Loucy (cell line): Measurements from ENCODE around the gene USP47.

ENCODE experiments used
- H2AFZ ChIP-seq: fragments of 200-600 bp; sonication (generic); 2 replicates; pipeline ENCODE4 v1.6.0; 2016; ENCODE audit warnings: antibody characterized with exemption, mild to moderate bottlenecking, low read length, moderate library complexity
- H3F3A ChIP-seq: fragments of 200-600 bp; 2 replicates; pipeline ENCODE4 v1.6.0; 2016; ENCODE audit warnings: antibody characterized with exemption, low read depth, mild to moderate bottlenecking
- H3K27me3 ChIP-seq: fragments of 200-600 bp; sonication (generic); 2 replicates; pipeline ENCODE4 v1.6.1; 2014; ENCODE audit warnings: low read length, mild to moderate bottlenecking; ENCODE audit not compliant: insufficient read depth, poor library complexity, severe bottlenecking
- H3K36me3 ChIP-seq: fragments of 200-600 bp; sonication (generic); 2 replicates; pipeline ENCODE4 v1.6.1; 2016; ENCODE audit warnings: low read length; ENCODE audit not compliant: insufficient read depth
- H3K4me1 ChIP-seq: fragments of 200-600 bp; sonication (generic); 2 replicates; pipeline ENCODE4 v1.5.1; 2014; ENCODE audit warnings: low read length, mild to moderate bottlenecking; ENCODE audit not compliant: insufficient read depth, poor library complexity, severe bottlenecking
- H3K4me2 ChIP-seq: fragments of 200-600 bp; sonication (generic); 2 replicates; pipeline ENCODE4 v1.6.0; 2014; ENCODE audit warnings: antibody characterized with exemption, low read length, low read depth, mild to moderate bottlenecking; ENCODE audit not compliant: poor library complexity, severe bottlenecking
- H3K4me3 ChIP-seq: fragments of 200-600 bp; sonication (generic); 2 replicates; pipeline ENCODE4 v1.5.1; 2014; ENCODE audit warnings: low read length, mild to moderate bottlenecking, mixed read lengths; ENCODE audit not compliant: poor library complexity, severe bottlenecking
- H3K79me2 ChIP-seq: fragments of 200-600 bp; sonication (generic); 2 replicates; pipeline ENCODE4 v1.6.1; 2014; ENCODE audit warnings: low read length; ENCODE audit not compliant: insufficient read depth
- H3K9ac ChIP-seq: fragments of 200-600 bp; sonication (generic); 2 replicates; pipeline ENCODE4 v1.6.0; 2014; ENCODE audit warnings: mild to moderate bottlenecking, low read depth, low read length, moderate library complexity; ENCODE audit not compliant: poor library complexity, severe bottlenecking
- H3K9me2 ChIP-seq: fragments of 200-600 bp; sonication (generic); replicated peaks from 2 replicates; pipeline ENCODE4 v1.6.1; 2016; ENCODE audit warnings: low read depth, low read length, mixed read lengths
- H3K9me3 ChIP-seq: fragments of 200-600 bp; sonication (generic); 2 replicates; pipeline ENCODE4 v1.6.1; 2014; ENCODE audit warnings: mild to moderate bottlenecking, antibody characterized with exemption, low read length, low read depth; ENCODE audit not compliant: insufficient read depth
- H4K20me1 ChIP-seq: fragments of 200-600 bp; sonication (generic); 2 replicates; pipeline ENCODE4 v1.6.0; 2014; ENCODE audit warnings: antibody characterized with exemption, low read length, mild to moderate bottlenecking; ENCODE audit not compliant: insufficient read depth, poor library complexity, severe bottlenecking
- CTCF ChIP-seq: fragments of 200-600 bp; sonication (generic); conservative IDR thresholded peaks from 2 replicates; pipeline ENCODE4 v1.5.1; 2014; ENCODE audit warnings: mild to moderate bottlenecking, antibody characterized with exemption, low read length
- EZH2phosphoT487 ChIP-seq: fragments of 200-600 bp; IDR thresholded peaks from 2 replicates; pipeline ENCODE4 v1.6.1; 2018; ENCODE audit warnings: antibody characterized with exemption, mild to moderate bottlenecking, moderate library complexity, borderline replicate concordance

Gene USP47

GRCh38 chr11:11866203-11866602, 24.4 kb downstream of the USP47 start:
- H2AFZ ChIP-seq: no peak overlapping the region
- peaks cover 94% of the 10 kb centered on the region for H3K79me2 ChIP-seq
- H3F3A ChIP-seq: peaks cover 5% of the 10 kb centered on the region; the same call in 1 of the 2 replicates
- H3K27me3 ChIP-seq: no peaks in the 10 kb centered on the region
- H3K4me3 ChIP-seq: no peak overlapping the region
- no peak overlapping the region for H3K9ac ChIP-seq
- no peaks in the 10 kb centered on the region for H3K9me2 ChIP-seq
- H4K20me1 ChIP-seq: peaks cover 52% of the 10 kb centered on the region
- no peaks in the 10 kb centered on the region; the same call in 1 of the 2 replicates for H3K36me3 ChIP-seq
- peaks cover 8% of the 10 kb centered on the region for H3K9me3 ChIP-seq
- no peak for TF ChIP-seq EZH2phosphoT487
- no peak for TF ChIP-seq CTCF
- H3K4me2 ChIP-seq: peak overlapping the region; percentile 10
- peaks cover 32% of the 10 kb centered on the region for H3K4me1 ChIP-seq

- peaks cover 44% of the 10 kb centered on the region for H3K4me1 ChIP-seq
- H3F3A ChIP-seq: peaks cover 5% of the 10 kb centered on the region; the same call in 1 of the 2 replicates
- no peaks in the 10 kb centered on the region for H3K27me3 ChIP-seq
- H4K20me1 ChIP-seq: peaks cover 48% of the 10 kb centered on the region
- TF ChIP-seq CTCF (peak; percentile 33), EZH2phosphoT487 (no peak)
- H3K9me3 ChIP-seq: peaks cover 8% of the 10 kb centered on the region
- H3K4me3 ChIP-seq: no peak overlapping the region
- H3K36me3 ChIP-seq: no peaks in the 10 kb centered on the region; the same call in 1 of the 2 replicates
- no peak overlapping the region for H3K4me2 ChIP-seq
- no peak overlapping the region for H3K9ac ChIP-seq
- no peak overlapping the region for H2AFZ ChIP-seq
- no peaks in the 10 kb centered on the region for H3K9me2 ChIP-seq
- H3K79me2 ChIP-seq: peaks cover 93% of the 10 kb centered on the region
Measured at GRCh38 chr11:11867720-11868119, 25.9 kb downstream of the USP47 start.

GRCh38 chr11:11871991-11872401, 30.2 kb downstream of the USP47 start:
- Histone ChIP-seq H3K4me2 (no peak overlapping the region), H3F3A (no peaks in the 10 kb centered on the region), H3K27me3 (no peaks in the 10 kb centered on the region), H3K4me3 (no peak overlapping the region), H4K20me1 (peaks cover 44% of the 10 kb centered on the region), H3K9me3 (peaks cover 7% of the 10 kb centered on the region), H3K79me2 (peaks cover 92% of the 10 kb centered on the region), H3K36me3 (no peaks in the 10 kb centered on the region; the same call in none of the 2 replicates), H3K4me1 (peaks cover 25% of the 10 kb centered on the region), H3K9ac (no peak overlapping the region), H3K9me2 (no peaks in the 10 kb centered on the region), H2AFZ (no peak overlapping the region)
- TF ChIP-seq CTCF (no peak), EZH2phosphoT487 (no peak)
